K562 (cell line): Measurements from ENCODE around the gene PTGIS. TPM values are rescaled to one million over a fixed set of nuclear protein-coding genes. Genes with fewer than 3 reads are reported as not detected.
A peak's percentile ranks its signal among the peaks of the same experiment; 100 is the strongest.

ENCODE experiments used
- CBFB ChIP-seq: sonication (generic); formaldehyde crosslinking; IDR thresholded peaks from 2 replicates; pipeline ENCODE4 v1.4.0; 2020; ENCODE audit warnings: mild to moderate bottlenecking, missing genetic modification reagents
- CREM ChIP-seq: IDR thresholded peaks from 2 replicates; pipeline ENCODE4 v1.6.1; 2014; ENCODE audit warnings: antibody characterized with exemption, low read depth
- ELF4 ChIP-seq: fragments of 450-650 bp; formaldehyde crosslinking; IDR thresholded peaks from 2 replicates; pipeline ENCODE4 v1.4.0; 2022; ENCODE audit warnings: missing genetic modification characterization
- GABPB1 ChIP-seq: sonication (generic); formaldehyde crosslinking; IDR thresholded peaks from 2 replicates; pipeline ENCODE4 v1.8.0; 2022; ENCODE audit warnings: mild to moderate bottlenecking, missing genetic modification reagents
- GTF3C2 ChIP-seq: IDR thresholded peaks from 3 replicates; pipeline ENCODE4 v1.6.1; 2011; ENCODE audit warnings: borderline replicate concordance, mild to moderate bottlenecking, moderate library complexity; ENCODE audit not compliant: insufficient read length; ENCODE audit errors: extremely low read depth
- KDM4B ChIP-seq, 2 experiments: fragments of 450-650 bp in 1 of 2; sonication (generic) in 1 of 2; IDR thresholded peaks; 2 replicates each; pipeline ENCODE4 v1.6.1; 2016 to 2017; ENCODE audit warnings: borderline replicate concordance in 2 of 2, antibody characterized with exemption in 1 of 2, low read depth in 1 of 2, mild to moderate bottlenecking in 1 of 2
- NCOA1 ChIP-seq: fragments of 450-650 bp; IDR thresholded peaks from 2 replicates; pipeline ENCODE4 v1.6.1; 2016; ENCODE audit warnings: low read depth
- PREB ChIP-seq: sonication (generic); formaldehyde crosslinking; IDR thresholded peaks from 2 replicates; pipeline ENCODE4 v1.8.1; 2023; ENCODE audit warnings: mild to moderate bottlenecking, missing genetic modification reagents
- RB1 ChIP-seq: fragments of 450-650 bp; IDR thresholded peaks from 2 replicates; pipeline ENCODE4 v1.6.1; 2017; ENCODE audit warnings: low read depth, mild to moderate bottlenecking
- SMAD2 ChIP-seq: fragments of 150-350 bp; IDR thresholded peaks from 2 replicates; pipeline ENCODE4 v1.6.1; 2014; ENCODE audit warnings: low read depth, mild to moderate bottlenecking, low read length
- SMARCE1 ChIP-seq: fragments of 450-650 bp; IDR thresholded peaks from 2 replicates; pipeline ENCODE4 v1.7.1; 2016; ENCODE audit warnings: mild to moderate bottlenecking
- TFAP4 ChIP-seq: sonication (generic); formaldehyde crosslinking; IDR thresholded peaks from 2 replicates; pipeline ENCODE4 v1.8.0; 2022; ENCODE audit warnings: missing genetic modification reagents, mild to moderate bottlenecking, moderate library complexity, borderline replicate concordance
- YBX1 ChIP-seq: fragments of 450-650 bp; IDR thresholded peaks from 2 replicates; pipeline ENCODE4 v1.7.1; 2016; ENCODE audit warnings: mild to moderate bottlenecking
- ZC3H11A ChIP-seq: IDR thresholded peaks from 2 replicates; pipeline ENCODE4 v1.6.1; 2012; ENCODE audit warnings: low read depth, low read length, improper control_type of control experiment
- ZMIZ1 ChIP-seq, 2 experiments: fragments of 150-350 bp in 1 of 2; IDR thresholded peaks; 2 replicates each; pipeline ENCODE4 v1.6.1; 2012 to 2016; ENCODE audit warnings: low read depth in 2 of 2, low read length in 2 of 2, mild to moderate bottlenecking in 1 of 2, moderate library complexity in 1 of 2
- ZNF551 ChIP-seq: fragments of 250-450 bp; sonication (Bioruptor Pico); IDR thresholded peaks from 2 replicates; pipeline ENCODE4 v1.5.0; 2021; ENCODE audit warnings: mild to moderate bottlenecking, moderate library complexity
- ZNF644 ChIP-seq: fragments of 200-800 bp; sonication (Bioruptor generic); IDR thresholded peaks from 2 replicates; pipeline ENCODE4 v1.6.1; 2016; ENCODE audit warnings: low read depth, missing genetic modification characterization, missing compliant biosample characterization
- ZNF76 ChIP-seq: fragments of 250-450 bp; sonication (Bioruptor Pico); IDR thresholded peaks from 2 replicates; pipeline ENCODE4 v1.4.0; 2020; ENCODE audit warnings: mild to moderate bottlenecking, moderate library complexity, borderline replicate concordance
- ZNF79 ChIP-seq: fragments of 250-450 bp; sonication (Bioruptor Pico); IDR thresholded peaks from 2 replicates; pipeline ENCODE4 v1.4.0; 2020; ENCODE audit warnings: low read depth, mild to moderate bottlenecking, moderate library complexity
- polyA plus RNA-seq, 8 experiments: library from polyadenylated mRNA; depleted of rRNA in 4 of 8; stranded (reverse) in 5 of 8; unstranded in 3 of 8; fragments of >200 nt; fragmentation: Nextera tagmentation in 2 of 8; fragmentation: Illumina TruSeq in 1 of 8; extraction: Ambion mirVana in 2 of 8; extraction: Trizol in 1 of 8; gene quantifications; 2 replicates each; pipeline versions ENCODE4 v1.2.1 to v1.2.3, GENCODE V29; 2011 to 2014; ENCODE audit warnings: inconsistent platforms in 1 of 8, missing spikeins in 1 of 8
- total RNA-seq, 7 experiments: library from RNA; depleted of rRNA in 6 of 7; stranded (reverse); fragments of >200 nt in 6 of 7; fragmentation: Illumina TruSeq in 2 of 7; extraction: Trizol in 2 of 7; gene quantifications; 2 replicates each; pipeline versions ENCODE4 v1.2.1 to v1.2.3, GENCODE V29; 2011 to 2021; ENCODE audit warnings: low replicate concordance in 1 of 7

PTGIS gene
- total and polyA plus RNA-seq, 9 of the 15 experiments (the other 6 are each of a cell fraction or from before 2014, with no cell fraction given) = not detected

- TF ChIP-seq PREB (CRISPR knock-in tag) = 0 out of 2 replicates have a peak, but pooled peaks have one; percentile 33
- no peak for TF ChIP-seq ZMIZ1 (IDR thresholded peaks at IDR 0.05; ENCODE audit: low read depth in 2 of 2, low read length in 2 of 2)
- no peak for TF ChIP-seq ZNF551 (CRISPR knock-in tag)
- 0 out of 2 replicates have a peak, but pooled peaks have one; percentile 19 for TF ChIP-seq CREM
- no peak for TF ChIP-seq NCOA1
- no peak for TF ChIP-seq YBX1
- TF ChIP-seq SMARCE1 = no peak
- no peak for TF ChIP-seq ELF4
- TF ChIP-seq CBFB (CRISPR knock-in tag) = no peak
- no peak for TF ChIP-seq ZNF79 (CRISPR knock-in tag)
- TF ChIP-seq ZNF644 (tag) = no peak
- 0 out of 2 replicates have a peak, but pooled peaks have one; percentile 26 for TF ChIP-seq GABPB1 (CRISPR knock-in tag)
- no peak for TF ChIP-seq KDM4B (IDR thresholded peaks at IDR 0.05; ENCODE audit: borderline replicate concordance in 2 of 2, low read depth in 1 of 2)
- peak; percentile 77 for TF ChIP-seq RB1
- no peak for TF ChIP-seq SMAD2
- TF ChIP-seq ZC3H11A = no peak
- TF ChIP-seq GTF3C2 = no peak
- peak; percentile 88 for TF ChIP-seq TFAP4 (CRISPR knock-in tag)
- TF ChIP-seq ZNF76 (CRISPR knock-in tag) = 0 out of 2 replicates have a peak, but pooled peaks have one; percentile 21
Observed at GRCh38 chr20:49484180-49485140, 83.5 kb downstream of the PTGIS start (continued).
